ENCODE measurements around the gene AOPEP. TPM values are rescaled to one million over a fixed set of nuclear protein-coding genes. Genes with fewer than 3 reads are reported as not detected.

The AOPEP gene
- total RNA-seq, 1 donor from 2014 or later: 79.7 TPM

DNA sequence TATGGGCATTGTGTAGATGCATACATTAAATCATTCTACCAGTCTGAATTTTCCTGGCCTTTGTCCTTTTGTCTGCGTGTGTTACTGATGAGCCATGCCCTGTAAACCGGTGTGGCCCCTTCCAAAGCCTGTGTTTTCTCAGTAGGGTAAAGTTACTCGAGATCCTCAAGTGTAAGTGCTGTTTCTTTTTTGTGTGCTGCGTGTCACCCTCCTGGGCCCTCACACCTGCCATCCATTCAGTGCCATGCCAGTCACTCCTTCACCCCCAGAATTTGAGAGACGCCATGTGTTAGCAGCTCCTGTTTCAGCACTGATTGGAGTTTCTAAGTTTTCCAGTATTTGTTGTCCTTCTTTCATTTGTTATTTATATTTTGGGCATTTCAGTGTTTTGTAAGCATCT lies 302.8 kb downstream of the AOPEP start:
- ATAC-seq (no peak), DNase-seq (no peak)

DNA sequence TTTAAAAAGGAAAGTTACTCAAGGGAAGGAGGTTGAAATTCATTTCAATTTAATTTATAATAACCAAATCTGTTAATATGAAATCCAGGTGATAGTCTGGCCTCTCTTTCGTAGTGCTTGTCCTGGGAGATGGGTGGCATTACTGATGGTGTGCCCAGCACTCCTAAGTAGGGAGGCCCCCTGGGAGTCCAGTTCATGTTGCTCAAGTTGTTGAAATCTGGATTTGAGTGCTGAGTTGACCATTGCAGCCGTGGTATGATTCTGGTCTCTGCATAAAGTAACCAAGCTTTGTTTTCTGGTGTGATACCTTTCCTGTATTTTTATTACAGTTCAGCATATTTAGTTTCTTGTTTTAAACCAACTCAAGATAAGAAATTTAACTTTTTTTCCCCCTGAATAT lies 303.2 kb downstream of the AOPEP start:
- no peak for ATAC-seq
- peaks cover 77% of the 10 kb centered on the region for H3K4me1 ChIP-seq
- H3K9me3 ChIP-seq: no peaks in the 10 kb centered on the region
- intact Hi-C loops (cut with DNase I): no loop called here
- no peaks in the 10 kb centered on the region for H3K27me3 ChIP-seq
- TF ChIP-seq, protein P1, sequence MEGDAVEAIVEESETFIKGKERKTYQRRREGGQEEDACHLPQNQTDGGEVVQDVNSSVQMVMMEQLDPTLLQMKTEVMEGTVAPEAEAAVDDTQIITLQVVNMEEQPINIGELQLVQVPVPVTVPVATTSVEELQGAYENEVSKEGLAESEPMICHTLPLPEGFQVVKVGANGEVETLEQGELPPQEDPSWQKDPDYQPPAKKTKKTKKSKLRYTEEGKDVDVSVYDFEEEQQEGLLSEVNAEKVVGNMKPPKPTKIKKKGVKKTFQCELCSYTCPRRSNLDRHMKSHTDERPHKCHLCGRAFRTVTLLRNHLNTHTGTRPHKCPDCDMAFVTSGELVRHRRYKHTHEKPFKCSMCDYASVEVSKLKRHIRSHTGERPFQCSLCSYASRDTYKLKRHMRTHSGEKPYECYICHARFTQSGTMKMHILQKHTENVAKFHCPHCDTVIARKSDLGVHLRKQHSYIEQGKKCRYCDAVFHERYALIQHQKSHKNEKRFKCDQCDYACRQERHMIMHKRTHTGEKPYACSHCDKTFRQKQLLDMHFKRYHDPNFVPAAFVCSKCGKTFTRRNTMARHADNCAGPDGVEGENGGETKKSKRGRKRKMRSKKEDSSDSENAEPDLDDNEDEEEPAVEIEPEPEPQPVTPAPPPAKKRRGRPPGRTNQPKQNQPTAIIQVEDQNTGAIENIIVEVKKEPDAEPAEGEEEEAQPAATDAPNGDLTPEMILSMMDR (IDR thresholded peaks at IDR 0.05): no peak
- peak overlapping the region; percentile 45 for H3K27ac ChIP-seq
- DNase-seq: no peak
- H3K4me3 ChIP-seq: no peak overlapping the region
- no peaks in the 10 kb centered on the region for H3K36me3 ChIP-seq

More for the DNA sequence above, 302.8 kb downstream of the AOPEP start:
- intact Hi-C loops (cut with DNase I): no loop called here
- Histone ChIP-seq H3K36me3 (no peaks in the 10 kb centered on the region), H3K9me3 (no peaks in the 10 kb centered on the region), H3K4me3 (no peak overlapping the region), H3K27ac (peak overlapping the region; percentile 45), H3K27me3 (no peaks in the 10 kb centered on the region), H3K4me1 (peaks cover 81% of the 10 kb centered on the region)
- TF ChIP-seq, protein P1 (IDR thresholded peaks at IDR 0.05): no peak

DNA sequence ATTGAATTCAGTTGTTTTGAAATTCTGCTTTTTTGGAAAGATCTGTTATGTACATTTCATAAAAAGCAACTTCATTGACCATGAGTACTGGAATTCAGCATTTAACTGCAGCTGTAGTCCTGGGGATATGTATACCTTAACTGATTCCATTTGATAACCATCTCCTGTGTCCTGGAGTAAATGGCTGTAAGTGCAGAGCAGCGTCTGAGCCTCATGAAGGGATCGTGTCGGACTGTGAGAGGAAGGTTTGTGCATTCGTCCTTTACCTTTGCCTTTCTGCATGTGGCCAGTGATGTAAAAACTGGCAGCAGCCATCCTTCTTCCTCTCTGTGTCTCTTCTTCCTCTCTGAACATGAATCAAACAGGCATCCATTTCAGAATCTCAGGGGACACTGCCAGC lies 303.8 kb downstream of the AOPEP start:
- no peak for DNase-seq
- Histone ChIP-seq H3K4me1 (peaks cover 71% of the 10 kb centered on the region), H3K27ac (no peak overlapping the region), H3K36me3 (no peaks in the 10 kb centered on the region), H3K9me3 (no peaks in the 10 kb centered on the region), H3K27me3 (no peaks in the 10 kb centered on the region), H3K4me3 (no peak overlapping the region)
- no peak for ATAC-seq
- TF ChIP-seq, protein P1 (IDR thresholded peaks at IDR 0.05): no peak
- intact Hi-C loops (cut with DNase I): no loop called here

DNA sequence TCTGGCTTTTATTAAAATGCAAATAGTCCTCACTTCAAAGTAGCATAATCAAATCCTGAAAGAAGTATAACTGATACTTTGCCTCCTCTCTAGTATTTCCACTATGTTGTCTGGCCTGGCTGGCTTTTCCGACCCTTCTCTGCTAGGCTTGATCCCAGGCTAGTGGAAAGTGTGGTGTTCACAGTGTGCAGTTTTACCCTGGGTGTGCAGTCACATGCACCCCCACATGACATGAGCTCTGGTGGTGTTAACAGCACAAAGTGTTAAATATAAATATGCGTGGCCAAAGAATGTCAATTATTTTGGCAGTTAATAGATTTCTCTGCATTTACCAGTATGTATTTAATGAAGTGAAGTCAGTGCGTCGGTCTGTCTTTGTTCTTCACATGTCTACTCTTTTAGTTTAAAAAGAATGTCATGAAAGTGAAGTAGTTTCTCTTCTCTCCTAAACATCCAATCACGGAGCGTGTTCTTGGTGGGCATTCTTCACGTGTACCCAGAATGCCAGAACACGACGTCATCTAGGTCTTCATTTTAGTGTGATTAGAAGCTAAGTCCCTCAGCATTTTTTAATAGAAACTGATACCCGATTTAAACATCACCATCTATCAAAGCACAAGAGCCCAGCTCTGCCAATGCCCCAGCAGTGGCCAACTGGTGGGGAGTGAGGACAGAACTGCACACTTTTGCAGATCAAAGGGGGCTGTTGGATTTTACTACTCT lies 304.6 kb downstream of the AOPEP start:
- DNase-seq (no peak), ATAC-seq (no peak)
- no peak overlapping the region for H3K4me3 ChIP-seq
- H3K4me1 ChIP-seq: peaks cover 66% of the 10 kb centered on the region
- TF ChIP-seq, protein P1 (IDR thresholded peaks at IDR 0.05): no peak
- no peaks in the 10 kb centered on the region for H3K9me3 ChIP-seq
- H3K36me3 ChIP-seq: no peaks in the 10 kb centered on the region
- H3K27me3 ChIP-seq: no peaks in the 10 kb centered on the region
- intact Hi-C loops (cut with DNase I): no loop called here
- no peak overlapping the region for H3K27ac ChIP-seq

DNA sequence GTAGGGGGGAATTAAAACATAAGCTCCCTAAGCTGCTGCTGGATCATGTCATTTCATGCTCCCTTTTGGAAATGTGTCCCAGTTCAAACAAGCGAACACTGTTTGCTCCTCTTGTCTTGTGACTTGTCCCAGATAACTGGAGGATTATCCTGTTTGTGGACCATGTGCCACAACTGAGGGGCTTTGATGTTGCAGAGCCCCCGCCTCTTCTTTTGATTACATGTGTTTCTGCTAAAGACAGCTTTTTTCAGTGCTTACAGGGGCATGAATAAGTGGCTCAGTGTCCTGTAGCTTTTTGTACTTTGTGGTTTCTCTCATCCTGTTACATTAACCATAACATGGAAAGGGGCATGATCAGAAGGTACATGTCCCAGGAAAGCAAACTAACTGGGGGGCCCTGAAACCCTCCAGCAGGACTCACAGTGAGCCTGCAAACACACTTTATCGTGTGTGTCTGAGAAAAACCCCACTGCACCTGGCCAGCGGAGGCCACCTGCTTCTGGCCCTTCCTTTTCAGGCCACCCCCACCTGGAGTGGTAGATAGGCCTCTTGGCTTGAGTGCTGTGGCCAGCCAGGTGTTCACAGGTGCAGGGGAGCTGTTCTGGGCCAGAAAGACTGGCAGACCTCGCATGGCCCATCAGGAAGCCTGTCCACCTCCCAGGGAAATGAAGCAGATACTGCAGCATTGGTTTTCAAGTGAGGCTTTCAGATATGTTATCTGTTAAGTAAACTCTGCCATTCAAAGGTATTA lies 305.4 kb downstream of the AOPEP start:
- DNase-seq (peak; percentile 70), ATAC-seq (peak; percentile 85)
- H3K27ac ChIP-seq: peak overlapping the region; percentile 3
- peaks cover 58% of the 10 kb centered on the region for H3K4me1 ChIP-seq
- no peaks in the 10 kb centered on the region for H3K36me3 ChIP-seq
- no peak overlapping the region for H3K4me3 ChIP-seq
- no peaks in the 10 kb centered on the region for H3K27me3 ChIP-seq
- intact Hi-C loops (cut with DNase I): no loop called here
- no peaks in the 10 kb centered on the region for H3K9me3 ChIP-seq
- TF ChIP-seq, protein P1 (IDR thresholded peaks at IDR 0.05): no peak

Data from upper lobe of right lung (tissue), 1 donor.